GM21576 (cell line): Measurements from ENCODE around the gene ZC3H18.

Experiments
- ATAC-seq: cut with Tn5 transposase; IDR thresholded peaks from one replicate; pipeline ENCODE4 v1.9.1; 2021; ENCODE audit warnings: mild to moderate bottlenecking, moderate library complexity; ENCODE audit not compliant: unreplicated experiment

ZC3H18 gene

DNA sequence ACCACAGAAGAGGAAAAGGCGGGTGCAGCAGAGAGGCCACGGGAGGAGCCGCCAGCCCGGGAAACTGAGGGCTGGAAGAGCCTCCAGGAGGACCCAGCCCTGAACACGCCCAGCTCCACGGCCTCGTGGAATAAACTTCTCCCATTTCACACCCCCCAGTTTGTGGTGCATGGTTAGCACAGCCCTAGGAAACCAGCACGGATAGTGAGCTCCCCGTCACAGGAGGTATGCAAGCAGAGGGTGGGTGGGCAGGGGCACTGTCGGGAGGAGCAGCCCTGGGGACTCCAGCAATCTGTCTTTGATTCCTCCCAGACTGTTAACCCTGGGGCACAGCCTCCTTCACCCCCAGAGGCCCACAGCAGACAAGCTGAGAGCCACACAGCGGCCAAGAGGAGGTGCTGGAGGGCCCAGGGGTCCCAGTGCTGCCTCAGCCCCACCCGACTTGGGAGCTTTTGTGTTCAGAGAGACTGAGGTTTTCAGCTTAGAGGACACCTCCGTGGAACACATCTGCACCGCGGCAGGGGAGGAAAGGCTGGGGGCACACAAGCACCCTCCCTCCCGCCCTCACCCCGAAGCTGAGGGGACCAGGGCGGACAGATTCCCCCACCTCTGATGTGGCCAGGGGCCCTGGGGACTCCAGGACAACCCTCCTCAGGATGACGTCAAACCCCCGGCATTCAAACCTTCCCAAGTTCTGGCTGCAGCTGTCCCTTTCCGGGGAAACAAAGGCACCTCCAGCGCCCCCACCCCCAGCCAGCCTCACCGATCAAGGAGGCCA, 66.5 kb downstream of the ZC3H18 start:
- ATAC-seq, result no peak

DNA sequence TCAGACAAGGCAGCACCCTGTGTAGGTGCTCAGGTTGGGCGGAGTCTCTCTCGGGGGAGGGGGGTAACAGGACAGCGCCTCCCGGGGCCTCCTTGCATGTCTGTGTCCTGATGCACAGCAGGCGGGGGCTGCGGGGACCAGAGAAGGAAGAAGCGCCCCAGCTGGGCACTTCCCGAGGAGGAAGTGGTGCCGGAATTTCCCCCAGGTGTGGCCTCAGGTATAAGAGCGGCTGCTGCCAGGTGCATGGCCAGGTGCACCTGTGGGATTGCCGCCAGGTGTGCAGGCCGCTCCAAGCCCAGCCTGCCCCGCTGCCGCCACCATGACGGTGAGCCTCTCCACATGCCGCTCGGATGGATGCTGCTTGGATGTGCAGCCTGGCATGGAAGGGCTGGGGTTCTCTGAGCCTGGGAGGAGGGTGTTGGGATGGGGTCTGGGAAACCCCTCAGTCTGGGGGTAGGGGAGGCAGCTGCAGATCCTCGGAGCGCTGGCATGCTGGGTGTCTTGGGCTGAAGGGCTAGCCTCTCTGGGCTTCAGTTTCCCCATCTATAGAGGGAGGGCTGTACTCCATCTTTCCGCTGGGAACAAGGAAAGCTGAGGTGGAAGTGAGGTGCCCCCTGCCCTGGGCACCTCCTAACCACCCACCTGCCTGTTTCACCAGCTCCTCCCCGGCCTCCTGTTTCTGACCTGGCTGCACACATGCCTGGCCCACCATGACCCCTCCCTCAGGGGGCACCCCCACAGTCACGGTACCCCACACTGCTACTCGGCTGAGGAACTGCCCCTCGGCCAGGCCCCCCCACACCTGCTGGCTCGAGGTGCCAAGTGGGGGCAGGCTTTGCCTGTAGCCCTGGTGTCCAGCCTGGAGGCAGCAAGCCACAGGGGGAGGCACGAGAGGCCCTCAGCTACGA, 68.4 kb downstream of the ZC3H18 start, which contains the start of gene IL17C:
Gene IL17C (plus strand): TSS at position 250 of the 908 bp plus-strand sequence. CDS start 70 bp downstream, at position 320.
- ATAC-seq, result no peak

DNA sequence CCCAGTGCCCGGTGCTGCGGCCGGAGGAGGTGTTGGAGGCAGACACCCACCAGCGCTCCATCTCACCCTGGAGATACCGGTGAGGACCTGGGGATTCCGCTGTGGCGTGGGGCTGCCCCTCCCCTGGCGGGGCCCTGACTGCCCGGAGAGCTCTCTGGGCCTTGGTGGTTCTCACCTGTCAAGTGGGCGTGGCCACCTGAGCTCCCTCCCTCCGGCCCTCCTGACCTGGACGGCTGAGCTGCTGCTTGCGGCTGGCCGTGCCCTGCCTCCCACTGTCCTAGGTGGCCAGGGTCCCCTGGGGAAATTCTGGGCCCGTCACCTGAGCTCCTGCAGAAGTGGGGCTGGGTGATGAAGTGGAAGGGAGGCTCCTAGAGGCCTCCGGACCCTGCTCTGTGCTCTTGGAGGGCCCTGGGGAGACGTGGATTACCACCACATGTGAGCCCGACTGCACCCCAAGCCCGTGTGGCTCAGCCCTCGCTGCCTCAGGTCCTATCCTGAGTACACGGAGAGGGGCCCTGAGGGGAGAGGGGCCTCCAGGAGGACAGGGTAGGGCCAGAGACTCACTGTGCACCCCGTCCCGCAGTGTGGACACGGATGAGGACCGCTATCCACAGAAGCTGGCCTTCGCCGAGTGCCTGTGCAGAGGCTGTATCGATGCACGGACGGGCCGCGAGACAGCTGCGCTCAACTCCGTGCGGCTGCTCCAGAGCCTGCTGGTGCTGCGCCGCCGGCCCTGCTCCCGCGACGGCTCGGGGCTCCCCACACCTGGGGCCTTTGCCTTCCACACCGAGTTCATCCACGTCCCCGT, 69.2 kb downstream of the ZC3H18 start:
- no peak for ATAC-seq

DNA sequence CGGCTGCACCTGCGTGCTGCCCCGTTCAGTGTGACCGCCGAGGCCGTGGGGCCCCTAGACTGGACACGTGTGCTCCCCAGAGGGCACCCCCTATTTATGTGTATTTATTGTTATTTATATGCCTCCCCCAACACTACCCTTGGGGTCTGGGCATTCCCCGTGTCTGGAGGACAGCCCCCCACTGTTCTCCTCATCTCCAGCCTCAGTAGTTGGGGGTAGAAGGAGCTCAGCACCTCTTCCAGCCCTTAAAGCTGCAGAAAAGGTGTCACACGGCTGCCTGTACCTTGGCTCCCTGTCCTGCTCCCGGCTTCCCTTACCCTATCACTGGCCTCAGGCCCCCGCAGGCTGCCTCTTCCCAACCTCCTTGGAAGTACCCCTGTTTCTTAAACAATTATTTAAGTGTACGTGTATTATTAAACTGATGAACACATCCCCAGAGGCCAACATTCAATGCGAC, 69.9 kb downstream of the ZC3H18 start:
- ATAC-seq, result no peak

DNA sequence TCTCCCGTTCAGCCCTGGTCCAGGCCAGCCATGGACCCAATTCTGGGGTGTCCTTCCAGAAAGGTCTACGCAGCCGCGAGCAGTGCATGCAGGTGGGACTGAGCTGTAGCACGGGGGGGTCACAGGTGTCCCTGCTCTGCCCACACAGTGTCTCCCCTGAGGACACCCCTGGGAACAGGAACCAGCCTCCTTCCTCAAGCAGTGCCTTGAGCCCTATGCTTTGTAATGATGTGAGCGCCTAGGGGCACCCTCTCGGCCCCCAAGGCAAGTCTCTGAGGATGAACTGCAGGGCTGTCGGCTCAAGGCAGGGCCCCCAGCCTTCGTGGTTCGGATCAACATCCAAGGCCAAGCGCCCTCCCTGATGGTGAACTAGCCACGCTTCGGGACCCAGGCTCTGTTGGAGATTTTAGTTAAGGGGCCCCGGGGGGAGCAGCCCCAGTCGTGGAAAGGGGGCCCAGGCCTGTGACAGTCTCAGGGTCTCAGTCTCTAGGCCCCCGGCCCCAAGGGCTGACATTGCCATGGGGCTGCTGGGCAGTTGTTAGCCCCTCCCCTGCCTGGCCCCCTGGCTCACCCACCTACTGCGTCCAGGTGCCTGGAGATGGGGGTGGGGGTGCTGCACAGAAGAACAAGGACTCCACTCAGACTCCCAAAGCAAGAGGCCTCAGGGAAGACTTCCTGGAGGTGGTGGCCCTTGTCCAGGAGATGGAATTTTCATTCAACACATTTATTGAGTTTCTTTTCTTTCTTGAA, 70.5 kb downstream of the ZC3H18 start:
- ATAC-seq, result no peak

DNA sequence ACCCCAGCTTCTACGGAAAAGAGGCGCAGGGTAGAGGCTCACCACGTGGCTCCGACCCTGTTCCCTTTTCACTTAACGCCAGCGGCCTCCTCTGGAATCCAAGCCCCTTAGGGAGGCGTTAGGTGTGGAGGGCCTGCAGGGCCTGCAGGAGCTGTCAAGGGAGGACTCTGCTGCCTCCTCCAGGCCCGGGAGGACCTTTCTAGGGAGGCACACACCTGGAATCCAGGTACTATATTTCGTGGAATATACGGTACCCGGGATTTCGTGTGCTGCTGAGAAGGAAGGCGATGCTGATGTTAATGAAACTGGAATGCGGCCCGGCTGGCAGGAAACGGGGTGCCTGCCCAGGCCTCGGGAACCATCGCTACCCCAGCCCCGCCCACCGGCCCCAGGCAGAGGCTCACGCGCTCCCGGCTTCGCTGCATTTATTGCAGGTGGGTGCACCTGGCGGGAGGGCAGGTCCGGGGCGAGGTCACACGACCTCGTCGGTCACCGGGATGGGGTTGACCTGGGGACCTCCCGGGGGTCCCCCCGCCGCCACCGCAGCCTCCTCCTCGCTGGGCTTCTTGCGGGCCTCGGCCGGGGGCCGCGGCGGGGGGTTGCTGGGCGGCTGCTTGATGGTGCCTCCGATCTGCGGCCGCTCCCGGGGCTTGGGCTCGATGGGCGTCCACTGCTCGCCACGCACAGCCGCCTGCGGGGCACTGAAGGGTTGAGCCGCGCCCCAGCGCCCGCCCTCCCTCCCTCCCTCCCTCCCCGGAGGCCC, 72.9 kb downstream of the ZC3H18 start:
- no peak for ATAC-seq

DNA sequence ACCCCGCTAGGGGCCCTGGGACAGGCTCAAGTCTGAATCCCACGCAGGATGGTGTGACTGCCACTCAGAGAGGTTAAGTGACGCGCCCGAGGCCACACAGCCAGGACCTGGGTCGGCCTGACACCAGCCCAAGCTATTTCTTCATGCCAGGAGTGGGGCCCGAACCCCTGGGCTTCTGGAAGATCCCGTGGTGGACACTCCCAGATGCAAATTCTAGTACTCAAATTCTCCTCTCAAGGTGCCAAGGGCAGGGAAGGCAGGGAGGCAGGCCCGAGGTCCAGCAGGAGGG, 73.4 kb downstream of the ZC3H18 start:
- no peak for ATAC-seq

DNA sequence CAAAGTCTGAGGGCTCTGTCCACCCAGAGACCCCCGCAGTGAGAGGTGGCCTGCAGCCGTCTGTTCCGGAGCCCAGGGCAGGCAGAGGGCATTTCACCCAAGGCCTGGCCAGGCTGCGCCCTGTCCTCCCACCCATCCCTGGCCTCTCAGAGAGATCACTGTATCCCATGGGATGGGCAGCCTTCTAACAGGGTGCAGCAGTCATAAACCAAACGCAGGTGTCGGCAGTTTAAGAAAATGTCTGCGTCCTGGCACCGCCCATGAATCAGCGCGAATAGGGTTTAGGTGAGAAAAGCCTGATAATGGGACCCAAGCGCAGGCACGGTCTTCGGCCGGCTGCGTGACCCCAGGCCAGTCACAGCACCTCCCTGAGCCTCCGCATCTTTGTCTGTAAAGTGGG, 75.3 kb downstream of the ZC3H18 start:
- ATAC-seq, result no peak

DNA sequence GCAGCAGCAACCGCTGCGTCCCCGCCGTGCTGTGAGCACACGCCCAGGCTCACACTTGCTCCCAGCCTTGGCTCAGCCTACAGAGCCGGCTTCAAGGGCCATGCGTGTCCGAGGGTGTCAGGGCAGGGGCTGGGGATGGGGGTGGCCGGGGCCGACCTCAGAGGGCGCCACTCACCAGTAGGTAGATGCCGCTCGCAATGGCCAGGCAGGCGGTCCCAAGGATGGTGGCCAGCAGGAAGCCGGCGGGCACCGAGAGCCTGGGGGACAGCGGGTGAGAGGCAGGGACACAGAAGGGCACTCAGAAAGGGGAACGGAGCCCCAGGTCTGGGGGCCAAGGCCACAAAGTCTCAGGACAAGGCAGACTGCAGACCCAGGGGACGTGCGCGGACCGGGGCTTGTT, 75.7 kb downstream of the ZC3H18 start:
- no peak for ATAC-seq

DNA sequence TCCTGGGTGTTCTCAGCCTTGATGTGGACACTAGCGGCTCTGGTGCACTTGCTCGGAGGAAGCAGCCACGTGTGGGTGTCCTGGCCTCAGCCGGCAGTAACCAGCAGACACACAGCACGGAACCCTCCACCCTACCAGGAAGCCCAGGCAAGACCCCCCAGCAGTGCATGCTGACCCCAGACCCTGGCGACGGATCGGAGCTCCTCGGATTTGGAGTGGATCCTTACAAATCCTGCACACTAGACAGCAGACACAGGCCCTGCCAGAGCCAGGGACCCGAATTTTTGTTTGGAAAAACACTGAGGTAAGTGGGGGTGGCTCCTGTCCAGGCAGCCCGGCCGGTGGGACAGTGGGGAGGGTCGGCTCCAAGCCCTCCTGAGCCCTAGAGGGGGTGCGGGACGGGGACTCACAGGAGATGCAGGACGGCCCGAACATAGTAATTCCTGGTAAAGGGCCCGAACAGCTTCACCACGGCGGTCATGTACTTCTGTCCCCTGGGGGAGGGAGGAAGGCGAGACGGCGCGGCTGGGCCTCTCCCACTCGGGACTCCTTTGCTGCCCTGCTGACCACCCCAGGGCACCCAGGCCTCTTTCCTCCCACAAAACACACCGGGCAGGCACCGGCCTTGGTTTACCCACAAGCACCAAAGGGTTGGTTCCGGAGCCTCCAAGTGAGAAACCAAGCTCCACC, 76.3 kb downstream of the ZC3H18 start:
- ATAC-seq, result no peak

DNA sequence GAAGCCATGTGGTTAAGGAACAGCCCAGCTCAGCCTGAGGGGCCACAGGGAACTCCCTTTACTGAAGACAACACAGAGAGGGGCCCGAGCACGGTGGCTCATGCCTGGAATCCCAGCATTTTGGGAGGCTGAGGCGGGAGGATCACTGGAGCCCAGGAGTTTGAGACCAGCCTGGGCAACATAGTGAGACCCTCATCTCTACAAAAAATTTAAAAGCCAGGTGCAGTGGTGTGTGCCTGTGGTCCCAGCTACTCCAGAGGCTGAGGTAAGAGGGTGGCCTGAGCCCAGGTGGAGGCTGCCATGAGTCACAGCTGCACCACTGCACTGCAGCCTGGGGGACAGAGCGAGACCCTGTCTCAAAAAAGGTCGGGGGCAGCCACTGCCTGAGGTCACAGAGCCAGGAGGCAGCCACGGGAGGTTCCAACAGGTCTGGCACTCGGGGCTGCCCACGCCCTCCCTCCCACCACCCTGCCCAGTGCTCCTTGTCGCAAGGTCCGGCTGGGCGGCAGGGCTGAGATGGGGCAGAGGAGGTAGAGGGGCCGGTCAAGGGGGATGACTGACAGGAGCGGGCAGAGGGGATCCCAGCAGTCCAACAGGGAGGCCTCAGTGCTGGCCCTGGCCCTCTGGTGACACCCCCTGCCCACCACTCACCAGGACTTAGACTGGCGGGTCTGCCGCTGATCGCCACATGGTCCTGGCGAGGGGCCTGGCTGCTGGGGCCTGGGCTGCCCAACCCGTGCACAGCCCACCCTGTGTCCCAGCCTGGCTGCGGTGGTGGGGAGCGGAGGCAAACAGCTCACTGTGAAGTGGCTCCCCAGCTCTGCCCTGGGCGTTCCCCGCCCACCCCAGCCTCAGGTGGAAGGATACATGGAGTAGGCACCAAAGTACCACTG, 77.2 kb downstream of the ZC3H18 start:
- ATAC-seq, result no peak

DNA sequence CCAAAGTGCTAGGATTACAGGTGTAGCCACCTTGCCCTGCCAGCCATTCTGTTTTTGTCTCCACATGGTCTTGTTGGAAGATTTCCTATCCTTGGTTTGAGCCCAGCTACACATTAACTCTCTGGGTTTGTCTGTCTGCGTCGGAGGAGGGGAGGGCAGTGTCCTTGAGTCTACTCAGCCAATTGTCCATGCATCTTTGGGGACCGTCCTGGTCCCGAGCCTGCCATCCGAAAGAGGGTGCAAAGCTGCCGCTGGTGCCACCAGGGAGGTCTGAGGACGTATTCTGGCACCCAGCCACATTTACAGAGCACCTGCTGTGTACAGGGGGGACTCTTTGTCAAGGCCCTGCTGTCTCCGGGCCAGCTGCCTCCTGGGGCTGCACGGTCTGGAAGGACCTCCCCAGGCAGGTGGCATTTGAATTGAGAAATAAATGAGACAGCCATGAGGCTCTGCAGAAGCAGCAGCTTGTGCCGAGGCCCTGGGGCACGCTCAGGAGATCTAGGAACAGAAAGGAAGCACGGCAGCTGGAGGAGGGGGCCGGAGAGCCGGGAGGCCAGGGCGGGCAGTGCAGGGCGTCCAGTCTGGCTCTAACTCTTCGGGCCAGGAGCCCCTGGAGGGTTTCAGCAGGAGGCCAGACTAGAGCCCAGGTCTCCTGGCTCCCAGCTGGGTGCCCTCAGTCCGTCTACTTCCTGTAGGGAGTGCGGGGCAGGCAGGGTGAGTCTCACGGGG, 79.2 kb downstream of the ZC3H18 start:
- ATAC-seq, result no peak

DNA sequence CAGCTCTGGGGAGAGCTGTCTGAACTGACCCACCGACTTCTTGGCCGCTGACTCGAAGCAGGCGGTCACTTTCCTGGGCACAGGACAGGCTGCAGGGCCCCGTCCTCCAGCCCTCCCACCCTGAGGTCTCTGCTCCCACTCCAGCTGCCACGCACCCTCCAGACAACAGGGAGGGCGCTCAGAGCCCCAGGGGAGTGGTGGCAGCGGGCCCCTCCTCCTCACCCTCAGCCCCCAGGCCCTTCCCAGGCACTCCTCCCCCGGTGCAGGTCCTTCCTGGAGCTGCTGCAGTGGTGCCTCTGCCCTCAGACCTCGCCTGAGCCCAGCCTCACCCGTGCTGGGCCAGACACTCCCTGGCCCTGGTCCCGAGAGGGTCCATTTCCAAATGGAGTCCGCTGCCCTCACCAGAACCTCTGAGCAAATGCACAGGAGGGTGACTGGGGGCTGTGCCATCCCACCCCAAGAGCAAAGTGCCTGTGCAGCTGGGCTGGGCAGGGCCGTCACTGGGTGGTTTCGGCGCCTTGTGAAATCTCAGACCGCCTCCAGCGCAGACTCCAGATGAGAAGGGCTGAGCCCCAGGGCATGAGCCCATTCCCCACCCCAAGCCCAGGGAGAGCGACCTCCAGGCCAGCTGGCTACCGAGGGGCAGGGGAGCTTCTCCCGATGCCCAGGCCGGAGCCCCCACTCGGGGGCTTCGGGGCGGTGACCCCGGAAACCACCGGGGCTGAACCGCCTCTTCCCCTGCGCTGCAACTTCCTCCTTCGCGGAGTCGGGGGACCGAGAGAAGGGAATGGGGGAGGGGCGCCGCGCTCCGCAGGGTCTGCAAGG, 79.9 kb downstream of the ZC3H18 start:
- peak; percentile 8 for ATAC-seq

DNA sequence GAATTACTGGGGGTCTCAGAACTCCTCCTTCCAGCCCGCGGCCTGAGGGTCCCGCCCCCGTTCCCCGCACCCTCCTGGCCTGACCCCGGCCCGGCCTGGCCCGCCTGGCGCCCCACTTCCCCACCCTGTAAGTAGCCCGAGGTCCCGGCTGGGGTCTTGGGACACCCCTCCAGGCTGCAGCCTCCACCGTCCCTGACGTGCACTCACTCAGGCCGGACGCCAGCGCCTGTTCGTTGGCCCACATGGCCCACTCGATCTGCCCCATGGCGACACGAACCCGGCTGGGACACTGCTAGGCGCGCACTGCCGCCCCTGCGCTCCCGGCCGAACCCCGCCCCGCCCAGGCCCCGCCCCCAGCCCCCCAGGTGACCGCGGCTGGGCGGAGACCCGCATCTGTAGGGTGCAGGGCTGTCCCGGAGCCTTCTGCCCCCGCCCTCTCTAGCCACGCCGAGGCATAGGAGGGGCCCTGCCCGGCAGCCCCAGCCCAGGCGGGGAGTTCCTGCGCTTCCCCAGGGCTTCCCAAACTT, 80.6 kb downstream of the ZC3H18 start, which contains the start of gene CYBA:
Gene CYBA (minus strand): TSS at position 305 of the 527 bp plus-strand sequence. CDS start 40 bp downstream, at position 265.
- peak; percentile 68 for ATAC-seq

DNA sequence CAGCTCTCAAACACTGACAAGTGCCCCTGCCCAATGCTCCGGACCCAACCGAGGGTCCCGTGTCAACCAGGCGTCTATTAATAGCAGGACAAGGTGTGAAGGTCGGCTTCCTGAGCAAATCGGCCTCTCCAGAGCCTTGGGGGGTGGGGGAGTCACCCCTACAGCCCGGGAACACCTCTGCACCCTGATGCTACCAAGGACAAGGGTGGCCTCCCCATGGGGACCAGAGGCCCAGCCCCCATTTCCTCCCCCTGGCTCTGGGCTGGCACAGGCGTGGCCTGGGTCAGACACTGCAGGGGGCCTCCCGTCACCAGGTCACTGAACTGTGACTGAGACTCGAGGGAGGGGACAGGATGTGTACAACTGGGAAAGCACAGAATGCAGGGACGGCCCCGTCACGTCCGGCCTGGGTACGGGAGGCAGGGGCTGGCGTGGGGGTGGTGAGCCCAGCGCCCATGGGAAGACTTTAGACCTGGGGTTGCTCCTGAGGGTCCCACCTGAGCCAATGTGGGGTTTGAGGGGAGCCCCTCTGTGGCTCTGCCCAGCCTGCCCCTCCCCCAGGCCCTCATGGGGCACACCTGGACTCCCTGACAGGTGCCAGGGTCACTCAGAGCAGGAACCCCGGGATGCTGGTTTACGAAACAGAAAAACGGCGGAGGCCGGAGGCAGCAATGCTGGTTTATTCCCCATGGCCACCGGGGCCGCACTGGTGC, 81.2 kb downstream of the ZC3H18 start:
- peak; percentile 73 for ATAC-seq
